ENCODE data around the gene SUCLG2.

The SUCLG2 gene, protein sequence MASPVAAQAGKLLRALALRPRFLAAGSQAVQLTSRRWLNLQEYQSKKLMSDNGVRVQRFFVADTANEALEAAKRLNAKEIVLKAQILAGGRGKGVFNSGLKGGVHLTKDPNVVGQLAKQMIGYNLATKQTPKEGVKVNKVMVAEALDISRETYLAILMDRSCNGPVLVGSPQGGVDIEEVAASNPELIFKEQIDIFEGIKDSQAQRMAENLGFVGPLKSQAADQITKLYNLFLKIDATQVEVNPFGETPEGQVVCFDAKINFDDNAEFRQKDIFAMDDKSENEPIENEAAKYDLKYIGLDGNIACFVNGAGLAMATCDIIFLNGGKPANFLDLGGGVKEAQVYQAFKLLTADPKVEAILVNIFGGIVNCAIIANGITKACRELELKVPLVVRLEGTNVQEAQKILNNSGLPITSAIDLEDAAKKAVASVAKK

DNA sequence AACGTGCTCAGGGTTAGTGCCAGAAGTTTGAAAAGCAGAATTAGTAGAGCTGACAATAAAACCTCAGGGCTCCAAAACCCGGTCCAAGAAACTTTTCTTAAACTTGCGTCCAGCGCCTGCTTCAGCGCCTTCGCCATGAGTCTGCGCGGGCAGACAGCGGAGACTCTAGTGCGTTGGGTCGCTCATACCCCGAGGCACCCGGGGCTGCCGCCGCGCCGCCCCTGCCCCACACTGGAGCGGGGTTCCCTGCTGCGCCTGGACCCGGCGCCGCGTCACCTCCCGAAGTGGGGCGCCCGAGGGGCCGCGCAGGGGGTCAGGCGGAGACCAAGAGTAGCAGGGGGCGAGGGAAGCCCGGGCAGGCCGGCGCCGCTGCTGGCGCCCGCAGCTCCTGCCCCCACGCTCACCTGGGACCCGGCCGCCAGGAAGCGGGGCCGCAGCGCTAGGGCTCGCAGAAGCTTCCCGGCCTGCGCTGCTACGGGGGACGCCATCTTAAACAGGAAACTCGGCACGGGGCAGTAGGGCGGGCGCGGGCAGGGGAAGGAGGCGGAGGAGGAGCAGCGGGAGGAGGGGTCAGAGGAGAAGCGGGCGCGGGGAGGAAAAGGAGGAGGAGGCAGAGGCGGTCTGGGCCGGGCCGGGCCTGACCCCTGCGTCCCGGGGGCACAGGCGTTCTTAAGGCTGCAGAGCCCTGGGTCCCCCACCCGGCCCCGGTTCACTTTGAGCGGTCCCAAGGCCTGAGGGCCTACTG is at the start of gene SUCLG2:
Gene SUCLG2, minus strand, starts transcription at position 514 of the 745 bp plus-strand sequence. Its CDS starts 26 bp downstream, at position 488.
- peak; percentile 86 for DNase-seq

GRCh38 chr3:67700596-67700995 is 46.2 kb upstream of the SUCLG2 start:
- no peak for DNase-seq

DNA sequence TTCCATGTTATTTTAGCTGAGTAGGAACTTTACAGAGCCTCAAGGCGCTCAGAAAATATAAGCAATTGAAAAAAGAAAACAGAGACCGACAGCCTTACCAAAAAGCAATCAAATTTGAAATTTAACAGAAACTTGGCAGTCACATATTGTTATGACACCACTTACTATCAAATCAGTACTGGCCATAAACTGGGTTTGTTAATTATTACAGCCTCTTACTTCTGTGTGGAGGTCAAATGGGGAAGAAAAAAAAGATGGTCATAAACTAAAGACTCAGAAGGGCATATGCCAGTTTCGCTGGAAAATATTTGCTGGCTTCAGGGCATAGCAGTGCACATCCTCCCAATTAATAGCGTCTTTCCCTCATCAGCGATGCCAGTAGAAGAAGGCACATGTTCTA is 45.5 kb upstream of the SUCLG2 start:
- no peak for DNase-seq

DNA sequence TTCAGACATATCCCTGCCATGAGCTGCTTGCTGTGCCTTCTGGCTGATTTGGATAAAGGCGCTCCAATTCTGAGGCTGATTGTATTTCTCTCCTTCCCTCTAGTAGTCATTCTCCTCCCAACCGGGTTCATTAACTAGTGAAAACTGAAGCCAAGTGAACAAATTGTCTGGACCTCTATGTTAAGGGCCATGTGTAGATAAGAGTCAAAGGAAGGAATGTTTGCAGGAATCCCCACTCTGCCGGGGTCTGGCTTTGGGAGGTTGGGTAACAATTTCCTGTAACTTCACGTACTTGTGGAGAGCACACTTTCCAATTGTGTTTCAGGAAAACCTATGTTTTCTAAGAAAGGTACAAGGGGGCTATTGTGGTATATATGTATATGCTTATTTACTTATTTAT is 38.2 kb upstream of the SUCLG2 start:
- no peak for DNase-seq

DNA sequence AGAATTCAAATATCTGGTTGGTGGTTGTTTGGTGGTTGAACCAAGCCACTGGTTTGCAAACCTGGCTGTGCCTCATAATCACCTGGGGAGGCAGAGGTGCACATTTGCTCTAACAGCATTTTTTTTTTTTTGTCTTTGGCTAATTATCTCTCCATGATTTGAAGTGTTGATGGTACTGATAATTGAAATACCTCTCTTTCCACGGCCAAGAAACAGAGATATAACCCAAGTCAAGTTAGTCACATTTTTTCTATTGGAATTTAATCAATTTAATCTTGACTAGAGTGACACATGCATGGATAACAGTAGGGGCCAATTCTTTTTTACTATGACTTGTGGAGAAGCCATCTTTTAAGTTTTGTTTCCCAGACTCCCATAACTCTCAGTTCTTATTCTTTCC is 37.5 kb upstream of the SUCLG2 start:
- no peak for DNase-seq

DNA sequence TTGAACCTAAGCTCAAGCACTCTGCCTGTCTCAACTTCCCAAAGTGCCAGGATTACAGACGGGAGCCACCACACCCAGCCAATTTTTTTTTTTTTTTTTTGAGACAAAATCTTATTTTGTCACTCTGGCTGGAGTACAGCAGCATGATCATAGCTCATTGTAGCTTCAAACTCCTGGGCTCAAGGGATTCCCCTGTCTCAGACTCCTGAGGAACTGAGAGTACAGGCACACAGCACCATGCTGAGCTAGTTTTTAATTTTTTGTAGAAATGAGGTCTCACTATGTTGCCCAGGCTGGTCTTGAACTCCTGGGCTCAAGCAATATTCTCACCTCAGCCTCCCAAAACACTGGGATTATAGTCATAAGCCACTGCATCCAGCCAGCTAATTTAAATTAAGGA is 36.8 kb upstream of the SUCLG2 start:
- no peak for DNase-seq

GRCh38 chr3:67689806-67690205 is 35.4 kb upstream of the SUCLG2 start:
- DNase-seq: no peak

GRCh38 chr3:67688231-67688630 is 33.8 kb upstream of the SUCLG2 start:
- DNase-seq: no peak

GRCh38 chr3:67686069-67686468 is 31.7 kb upstream of the SUCLG2 start:
- no peak for DNase-seq

- no peak for DNase-seq
Measured at GRCh38 chr3:67685499-67685898, 31.1 kb upstream of the SUCLG2 start.

GRCh38 chr3:67684211-67684610 is 29.8 kb upstream of the SUCLG2 start:
- DNase-seq: no peak

DNA sequence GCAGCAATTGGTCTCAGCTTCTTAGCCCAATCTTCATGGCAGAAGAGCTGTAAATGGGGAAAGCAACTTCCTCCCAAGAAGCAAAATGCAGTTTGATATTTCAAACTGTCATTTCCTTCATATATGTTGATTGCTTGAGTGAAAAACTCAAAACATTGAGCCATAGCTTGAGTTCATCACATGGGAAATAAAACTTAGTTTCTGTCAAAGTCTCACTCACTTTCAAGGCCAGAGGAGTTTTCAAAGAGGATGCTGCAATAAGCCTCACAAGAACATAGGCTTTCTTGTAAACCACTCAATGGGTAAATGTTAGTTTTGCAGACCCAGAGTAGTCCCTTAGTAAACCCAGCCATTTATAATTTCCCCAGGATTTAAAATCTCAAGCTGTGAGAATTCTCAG is 29.1 kb upstream of the SUCLG2 start:
- DNase-seq: no peak

DNA sequence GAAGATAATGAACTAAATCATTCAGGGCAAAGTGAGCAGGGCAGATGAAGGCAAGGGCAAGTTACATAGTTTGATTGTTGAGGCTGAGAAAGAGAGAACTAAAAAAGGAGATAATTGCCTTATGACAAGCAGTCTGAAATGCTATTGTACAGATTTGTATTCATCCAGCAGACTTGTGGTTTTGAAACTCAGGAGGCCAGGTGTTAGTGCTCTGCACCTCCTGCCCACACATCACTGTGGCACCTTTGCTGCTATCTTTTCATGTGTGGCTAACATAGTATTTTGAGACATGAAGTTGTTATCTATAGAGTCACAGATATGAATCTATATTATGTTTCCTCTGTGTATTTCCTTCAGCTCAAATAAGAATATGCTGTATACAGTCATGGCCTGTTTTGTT is 24.3 kb upstream of the SUCLG2 start:
- DNase-seq: no peak

DNA sequence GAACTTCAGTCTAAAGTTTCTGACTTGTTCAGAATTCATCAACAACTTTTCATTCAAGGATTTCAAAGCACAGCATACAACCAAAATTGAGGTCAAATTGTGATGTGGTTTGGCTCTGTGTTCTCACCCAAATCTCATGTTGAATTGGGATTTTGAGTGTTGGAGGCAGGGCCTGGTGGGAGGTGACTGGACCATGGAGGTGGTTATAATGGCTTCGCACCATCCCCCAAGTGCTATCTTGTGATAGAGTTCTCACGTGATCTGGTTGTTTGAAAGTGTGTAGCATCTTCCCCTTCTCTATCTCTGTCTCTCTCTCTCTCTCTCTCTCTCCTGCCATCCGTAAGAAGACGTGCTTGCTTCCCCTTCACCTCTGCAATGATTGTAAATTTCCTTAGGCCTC is 19.6 kb upstream of the SUCLG2 start:
- no peak for DNase-seq

- DNase-seq: no peak
Measured at GRCh38 chr3:67662733-67663132, 8.3 kb upstream of the SUCLG2 start.

GRCh38 chr3:67661089-67661488 is 6.7 kb upstream of the SUCLG2 start:
- no peak for DNase-seq

DNA sequence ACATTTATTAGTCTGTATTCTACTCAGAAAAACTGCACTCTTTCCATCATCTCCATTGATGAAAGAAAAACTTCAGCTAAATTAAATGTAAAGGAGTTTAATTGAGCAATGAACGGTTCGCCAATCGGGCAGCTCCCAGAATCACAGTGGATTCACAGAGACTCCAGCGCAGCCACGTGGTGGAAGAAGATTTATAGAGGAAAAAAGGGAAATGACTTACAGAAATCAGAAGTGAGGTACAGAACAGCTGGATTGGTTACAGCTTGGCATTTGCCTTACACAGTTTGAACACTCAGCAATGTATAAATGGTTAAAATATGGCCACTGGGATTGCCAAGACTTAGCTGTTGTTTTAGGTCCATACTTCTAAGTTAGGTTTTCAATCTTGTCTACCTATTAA is 2.8 kb upstream of the SUCLG2 start:
- DNase-seq: no peak

DNA sequence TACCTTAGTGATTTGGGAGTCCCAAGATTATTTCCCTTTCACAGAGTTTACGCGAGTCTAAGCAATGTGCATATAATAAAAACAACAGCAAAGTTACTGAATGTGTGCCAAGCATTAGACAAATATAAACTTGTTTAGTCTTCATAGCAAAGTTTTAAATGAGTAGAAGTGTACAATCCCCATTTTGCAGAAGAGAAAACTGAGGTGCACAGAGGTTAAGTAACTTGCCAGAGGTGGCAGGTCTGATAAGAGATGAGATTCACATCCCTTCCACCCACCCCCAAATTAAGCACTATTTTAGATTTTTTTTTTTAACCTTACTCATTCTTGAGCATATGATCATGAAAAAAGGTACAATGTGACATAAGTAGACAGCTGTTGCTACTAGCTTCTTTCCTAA is 2.2 kb upstream of the SUCLG2 start:
- no peak for DNase-seq

DNA sequence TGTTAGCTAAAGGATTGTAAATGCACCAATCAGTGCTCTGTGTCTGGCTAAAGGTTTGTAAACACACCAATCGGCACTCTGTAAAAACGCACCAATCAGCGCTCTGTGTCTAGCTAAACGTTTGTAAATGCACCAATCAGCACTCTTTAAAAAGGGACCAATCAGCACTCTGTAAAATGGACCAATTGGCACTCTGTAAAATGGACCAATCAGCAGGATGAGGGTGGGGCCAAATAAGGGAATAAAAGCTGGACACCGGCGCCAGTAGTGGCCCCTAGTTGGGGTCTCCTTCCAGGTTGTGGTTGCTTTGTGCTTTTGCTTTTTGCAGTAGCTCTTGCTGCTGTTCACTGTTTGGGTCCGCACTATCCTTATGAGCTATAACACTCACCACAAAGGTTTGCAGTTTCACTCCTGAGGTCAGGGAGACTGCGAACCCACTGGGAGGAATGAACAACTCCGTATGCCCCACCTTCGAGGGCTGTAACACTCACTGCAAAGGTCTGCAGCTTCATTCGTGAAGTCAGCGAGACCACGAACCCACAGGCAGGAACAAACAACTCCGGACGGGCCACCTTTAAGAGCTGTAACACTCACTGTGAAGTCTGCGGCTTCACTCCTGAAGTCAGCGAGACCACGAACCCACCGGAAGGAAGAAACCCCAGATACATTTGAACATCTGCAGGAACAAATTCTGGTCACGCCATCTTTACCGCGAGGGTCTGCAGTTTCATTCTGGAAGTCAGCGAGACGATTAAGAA is 1.1 kb upstream of the SUCLG2 start:
- no peak for DNase-seq

- DNase-seq: no peak
Measured at GRCh38 chr3:67654844-67655177, 399 bp upstream of the SUCLG2 start.

DNA sequence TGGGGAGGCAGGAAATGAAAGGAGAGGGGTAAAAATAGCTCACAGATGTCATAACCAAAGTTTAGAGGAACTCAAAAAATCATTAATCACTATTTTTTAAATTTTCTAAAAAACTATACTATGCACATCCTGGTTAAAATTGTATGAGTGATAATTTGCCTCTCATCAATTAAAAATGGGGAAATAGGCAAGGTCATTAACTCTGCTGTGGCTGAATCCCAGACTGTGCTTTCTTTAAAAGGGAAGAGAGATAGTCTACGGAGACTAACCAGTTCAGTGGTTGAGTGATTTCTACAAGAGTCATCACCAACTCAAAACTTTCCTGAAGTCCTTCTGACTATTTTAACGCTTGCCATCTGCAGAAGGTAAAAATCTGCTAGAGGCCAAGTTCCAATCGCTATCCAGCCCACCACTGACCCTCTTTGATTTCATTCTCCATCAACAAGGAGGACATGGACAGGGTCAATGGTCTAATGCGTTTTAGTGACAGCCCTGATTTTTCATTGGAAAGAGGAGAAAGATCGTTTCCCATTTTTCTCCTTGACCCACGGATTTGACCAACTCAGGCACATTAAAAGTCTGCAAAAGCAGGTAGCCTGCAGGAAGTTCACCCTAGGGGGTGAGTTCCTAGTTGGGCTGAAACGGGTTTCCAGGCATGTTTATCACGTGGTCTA is 850 bp downstream of the SUCLG2 start:
- DNase-seq: peak; percentile 67

- no peak for DNase-seq
Measured at GRCh38 chr3:67650084-67650483, 4.3 kb downstream of the SUCLG2 start.

GRCh38 chr3:67649681-67650080 is 4.7 kb downstream of the SUCLG2 start:
- DNase-seq: no peak
